K562 (cell line): ENCODE results near the gene SNRPD2. TPM values are rescaled to one million over a fixed set of nuclear protein-coding genes. Genes with fewer than 3 reads are reported as not detected.
A peak's percentile ranks its signal among the peaks of the same experiment; 100 is the strongest.

Source experiments
- ELK1 ChIP-seq: sonication (generic); formaldehyde crosslinking; IDR thresholded peaks from 2 replicates; pipeline ENCODE4 v1.8.1; 2022; ENCODE audit warnings: missing genetic modification reagents
- ETV5 ChIP-seq: sonication (generic); formaldehyde crosslinking; IDR thresholded peaks from 2 replicates; pipeline ENCODE4 v1.4.0; 2020; ENCODE audit warnings: low read depth, mild to moderate bottlenecking, missing genetic modification reagents
- FOXM1 ChIP-seq, 2 experiments: fragments of 450-650 bp in 1 of 2; sonication (generic) in 1 of 2; formaldehyde crosslinking in 1 of 2; IDR thresholded peaks; 2 replicates each; pipeline versions ENCODE4 v1.6.1 to v1.9.0; 2017 to 2022; ENCODE audit warnings: low read depth in 2 of 2, mild to moderate bottlenecking in 2 of 2, missing genetic modification reagents in 1 of 2, moderate library complexity in 1 of 2
- FOXP4 ChIP-seq: sonication (generic); formaldehyde crosslinking; IDR thresholded peaks from 2 replicates; pipeline ENCODE4 v1.8.0; 2022; ENCODE audit warnings: mild to moderate bottlenecking, missing genetic modification reagents, borderline replicate concordance
- GABPA ChIP-seq: fragments of 200-800 bp; sonication (Bioruptor generic); conservative IDR thresholded peaks from 2 replicates; pipeline ENCODE4 v1.6.1; 2016; ENCODE audit warnings: low read depth, missing genetic modification characterization, missing compliant biosample characterization
- HEY1 ChIP-seq: fragments of 250-450 bp; sonication (Bioruptor Pico); IDR thresholded peaks from 2 replicates; pipeline ENCODE4 v1.5.0; 2020; ENCODE audit warnings: mild to moderate bottlenecking, moderate library complexity, borderline replicate concordance
- MTA1 ChIP-seq: fragments of 450-650 bp; IDR thresholded peaks from 2 replicates; pipeline ENCODE4 v1.6.1; 2017; ENCODE audit warnings: borderline replicate concordance
- NR0B1 ChIP-seq: fragments of 450-650 bp; IDR thresholded peaks from one replicate; pipeline ENCODE4 v1.6.1; 2018; ENCODE audit warnings: mild to moderate bottlenecking, moderate library complexity; ENCODE audit not compliant: partially characterized antibody
- RAD51 ChIP-seq: fragments of 450-650 bp; IDR thresholded peaks from 2 replicates; pipeline ENCODE4 v1.7.1; 2016; ENCODE audit warnings: low read depth, mild to moderate bottlenecking, borderline replicate concordance
- SAFB2 ChIP-seq: fragments of 200-400 bp; formaldehyde crosslinking; IDR thresholded peaks from 2 replicates; pipeline ENCODE4 v1.6.1; 2018; ENCODE audit warnings: borderline replicate concordance, low read length, low read depth, moderate library complexity; ENCODE audit not compliant: severe bottlenecking
- SMAD4 ChIP-seq: fragments of 250-450 bp; sonication (Bioruptor Pico); conservative IDR thresholded peaks from 2 replicates; pipeline ENCODE4 v1.8.0; 2021; ENCODE audit warnings: inconsistent platforms, mild to moderate bottlenecking, moderate library complexity
- SPI1 ChIP-seq: IDR thresholded peaks from 2 replicates; pipeline ENCODE4 v1.6.1; 2011; ENCODE audit warnings: low read depth, low read length, control low read depth, borderline replicate concordance
- STAT6 ChIP-seq: sonication (generic); formaldehyde crosslinking; IDR thresholded peaks from 2 replicates; pipeline ENCODE4 v1.8.1; 2023; ENCODE audit warnings: mild to moderate bottlenecking, missing genetic modification reagents
- TRIM28 ChIP-seq: fragments of 450-650 bp; IDR thresholded peaks from 2 replicates; pipeline ENCODE4 v1.6.1; 2017
- YBX1 ChIP-seq: fragments of 450-650 bp; IDR thresholded peaks from 2 replicates; pipeline ENCODE4 v1.7.1; 2016; ENCODE audit warnings: mild to moderate bottlenecking
- ZNF165 ChIP-seq: fragments of 250-450 bp; sonication (Bioruptor Pico); IDR thresholded peaks from 2 replicates; pipeline ENCODE4 v1.4.0; 2020; ENCODE audit warnings: borderline replicate concordance
- ZNF174 ChIP-seq: fragments of 250-450 bp; sonication (Bioruptor Pico); IDR thresholded peaks from 2 replicates; pipeline ENCODE4 v1.4.0; 2020; ENCODE audit warnings: mild to moderate bottlenecking
- ZNF24 ChIP-seq: fragments of 450-650 bp; IDR thresholded peaks from 2 replicates; pipeline ENCODE4 v1.6.1; 2016
- ZNF707 ChIP-seq: fragments of 250-450 bp; sonication (Bioruptor Pico); conservative IDR thresholded peaks from 2 replicates; pipeline ENCODE4 v1.8.0; 2022; ENCODE audit warnings: inconsistent platforms, mild to moderate bottlenecking, moderate library complexity
- ZNF79 ChIP-seq: fragments of 250-450 bp; sonication (Bioruptor Pico); IDR thresholded peaks from 2 replicates; pipeline ENCODE4 v1.4.0; 2020; ENCODE audit warnings: low read depth, mild to moderate bottlenecking, moderate library complexity
- polyA plus RNA-seq, 8 experiments: library from polyadenylated mRNA; depleted of rRNA in 4 of 8; stranded (reverse) in 5 of 8; unstranded in 3 of 8; fragments of >200 nt; fragmentation: Nextera tagmentation in 2 of 8; fragmentation: Illumina TruSeq in 1 of 8; extraction: Ambion mirVana in 2 of 8; extraction: Trizol in 1 of 8; gene quantifications; 2 replicates each; pipeline versions ENCODE4 v1.2.1 to v1.2.3, GENCODE V29; 2011 to 2014; ENCODE audit warnings: inconsistent platforms in 1 of 8, missing spikeins in 1 of 8
- total RNA-seq, 7 experiments: library from RNA; depleted of rRNA in 6 of 7; stranded (reverse); fragments of >200 nt in 6 of 7; fragmentation: Illumina TruSeq in 2 of 7; extraction: Trizol in 2 of 7; gene quantifications; 2 replicates each; pipeline versions ENCODE4 v1.2.1 to v1.2.3, GENCODE V29; 2011 to 2021; ENCODE audit warnings: low replicate concordance in 1 of 7

SNRPD2 gene
- total and polyA plus RNA-seq, 9 of the 15 experiments (the other 6 are each of a cell fraction or from before 2014, with no cell fraction given), result 728 to 4,411 (median 1,029) TPM

GRCh38 chr19:45730368-45731288 lies 38.9 kb upstream of the SNRPD2 start, which contains the start of gene FBXO46 (continued):
- TF ChIP-seq STAT6 (no peak), RAD51 (no peak), ZNF165 (CRISPR knock-in tag) (no peak), NR0B1 (no peak), SAFB2 (no peak), SPI1 (peak; percentile 36; the same call in 1 of the 2 replicates), YBX1 (no peak), FOXP4 (CRISPR knock-in tag) (no peak), GABPA (tag) (peak; percentile 90), ETV5 (CRISPR knock-in tag) (no peak; the same call in 1 of the 2 replicates), FOXM1 (IDR thresholded peaks at IDR 0.05; ENCODE audit: low read depth) (no peak), FOXM1 (CRISPR knock-in tag; IDR thresholded peaks at IDR 0.05; ENCODE audit: low read depth) (no peak), ZNF24 (no peak), ZNF79 (CRISPR knock-in tag) (no peak), ZNF174 (CRISPR knock-in tag) (no peak), ZNF707 (no peak), SMAD4 (CRISPR knock-in tag) (no peak), ELK1 (CRISPR knock-in tag) (no peak), HEY1 (CRISPR knock-in tag) (no peak), TRIM28 (no peak), MTA1 (no peak)
